ENCODE measurements around the gene HOMER2. TPM values are rescaled to one million over a fixed set of nuclear protein-coding genes. Genes with fewer than 3 reads are reported as not detected.
A peak's percentile ranks its signal among the peaks of the same experiment; 100 is the strongest.

The HOMER2 gene
- total and polyA plus RNA-seq, 9 of the 15 experiments (the other 6 are each of a cell fraction or from before 2014, with no cell fraction given) = 0.13 to 0.47 (median 0.29) TPM; not detected in 1

DNA sequence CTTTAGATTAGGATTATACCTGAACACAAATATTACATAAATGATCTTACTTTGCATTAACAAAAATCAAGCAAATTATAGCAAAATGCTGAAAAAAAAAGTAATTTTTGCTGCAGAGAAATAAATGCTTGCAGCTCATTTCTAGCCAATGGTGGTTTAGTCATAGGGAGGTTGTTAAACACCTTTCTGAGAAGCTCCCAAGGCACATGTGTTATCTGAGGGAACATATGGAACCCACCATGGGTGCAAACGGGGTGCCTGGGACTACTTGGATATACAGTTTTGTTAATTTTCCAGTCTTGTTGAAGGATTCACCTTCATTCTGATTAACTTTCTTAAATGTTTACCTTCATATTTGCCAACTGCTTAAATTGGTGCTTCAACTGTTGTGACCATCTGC lies 24.6 kb upstream of the HOMER2 start (continued):
- TF ChIP-seq, protein P1, sequence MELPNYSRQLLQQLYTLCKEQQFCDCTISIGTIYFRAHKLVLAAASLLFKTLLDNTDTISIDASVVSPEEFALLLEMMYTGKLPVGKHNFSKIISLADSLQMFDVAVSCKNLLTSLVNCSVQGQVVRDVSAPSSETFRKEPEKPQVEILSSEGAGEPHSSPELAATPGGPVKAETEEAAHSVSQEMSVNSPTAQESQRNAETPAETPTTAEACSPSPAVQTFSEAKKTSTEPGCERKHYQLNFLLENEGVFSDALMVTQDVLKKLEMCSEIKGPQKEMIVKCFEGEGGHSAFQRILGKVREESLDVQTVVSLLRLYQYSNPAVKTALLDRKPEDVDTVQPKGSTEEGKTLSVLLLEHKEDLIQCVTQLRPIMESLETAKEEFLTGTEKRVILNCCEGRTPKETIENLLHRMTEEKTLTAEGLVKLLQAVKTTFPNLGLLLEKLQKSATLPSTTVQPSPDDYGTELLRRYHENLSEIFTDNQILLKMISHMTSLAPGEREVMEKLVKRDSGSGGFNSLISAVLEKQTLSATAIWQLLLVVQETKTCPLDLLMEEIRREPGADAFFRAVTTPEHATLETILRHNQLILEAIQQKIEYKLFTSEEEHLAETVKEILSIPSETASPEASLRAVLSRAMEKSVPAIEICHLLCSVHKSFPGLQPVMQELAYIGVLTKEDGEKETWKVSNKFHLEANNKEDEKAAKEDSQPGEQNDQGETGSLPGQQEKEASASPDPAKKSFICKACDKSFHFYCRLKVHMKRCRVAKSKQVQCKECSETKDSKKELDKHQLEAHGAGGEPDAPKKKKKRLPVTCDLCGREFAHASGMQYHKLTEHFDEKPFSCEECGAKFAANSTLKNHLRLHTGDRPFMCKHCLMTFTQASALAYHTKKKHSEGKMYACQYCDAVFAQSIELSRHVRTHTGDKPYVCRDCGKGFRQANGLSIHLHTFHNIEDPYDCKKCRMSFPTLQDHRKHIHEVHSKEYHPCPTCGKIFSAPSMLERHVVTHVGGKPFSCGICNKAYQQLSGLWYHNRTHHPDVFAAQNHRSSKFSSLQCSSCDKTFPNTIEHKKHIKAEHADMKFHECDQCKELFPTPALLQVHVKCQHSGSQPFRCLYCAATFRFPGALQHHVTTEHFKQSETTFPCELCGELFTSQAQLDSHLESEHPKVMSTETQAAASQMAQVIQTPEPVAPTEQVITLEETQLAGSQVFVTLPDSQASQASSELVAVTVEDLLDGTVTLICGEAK (IDR thresholded peaks at IDR 0.05) = no peak
- TF ChIP-seq, protein P1 (CRISPR knock-in tag; IDR thresholded peaks at IDR 0.05) = no peak
- TF ChIP-seq ZNF263 (CRISPR knock-in tag; IDR thresholded peaks at IDR 0.05; ENCODE audit: borderline replicate concordance) (no peak), CXXC5 (CRISPR knock-in tag; IDR thresholded peaks at IDR 0.05) (no peak), ZNF79 (CRISPR knock-in tag; IDR thresholded peaks at IDR 0.05; ENCODE audit: low read depth) (no peak), TEAD4 (IDR thresholded peaks at IDR 0.05; ENCODE audit: low read length) (no peak), TEAD4 (CRISPR knock-in tag; IDR thresholded peaks at IDR 0.05; ENCODE audit: borderline replicate concordance) (no peak), CBFA2T2 (conservative IDR thresholded peaks at IDR 0.05) (0 out of 2 replicates have a peak, but pooled peaks have one; percentile 4)
- TF ChIP-seq, protein P2, sequence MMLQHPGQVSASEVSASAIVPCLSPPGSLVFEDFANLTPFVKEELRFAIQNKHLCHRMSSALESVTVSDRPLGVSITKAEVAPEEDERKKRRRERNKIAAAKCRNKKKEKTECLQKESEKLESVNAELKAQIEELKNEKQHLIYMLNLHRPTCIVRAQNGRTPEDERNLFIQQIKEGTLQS (IDR thresholded peaks at IDR 0.05) = peak; percentile 31; the same call in 1 of the 2 replicates
- TF ChIP-seq, protein P2 (CRISPR knock-in tag; conservative IDR thresholded peaks at IDR 0.05) = no peak
- TF ChIP-seq, protein P3, sequence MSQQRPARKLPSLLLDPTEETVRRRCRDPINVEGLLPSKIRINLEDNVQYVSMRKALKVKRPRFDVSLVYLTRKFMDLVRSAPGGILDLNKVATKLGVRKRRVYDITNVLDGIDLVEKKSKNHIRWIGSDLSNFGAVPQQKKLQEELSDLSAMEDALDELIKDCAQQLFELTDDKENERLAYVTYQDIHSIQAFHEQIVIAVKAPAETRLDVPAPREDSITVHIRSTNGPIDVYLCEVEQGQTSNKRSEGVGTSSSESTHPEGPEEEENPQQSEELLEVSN (IDR thresholded peaks at IDR 0.05; ENCODE audit: borderline replicate concordance in 1 of 2, extremely low read depth in 1 of 2, insufficient read depth in 1 of 2, insufficient read length in 1 of 2, low read depth in 1 of 2, low read length in 1 of 2, poor library complexity in 1 of 2, severe bottlenecking in 1 of 2) = no peak
- TF ChIP-seq, protein P4, sequence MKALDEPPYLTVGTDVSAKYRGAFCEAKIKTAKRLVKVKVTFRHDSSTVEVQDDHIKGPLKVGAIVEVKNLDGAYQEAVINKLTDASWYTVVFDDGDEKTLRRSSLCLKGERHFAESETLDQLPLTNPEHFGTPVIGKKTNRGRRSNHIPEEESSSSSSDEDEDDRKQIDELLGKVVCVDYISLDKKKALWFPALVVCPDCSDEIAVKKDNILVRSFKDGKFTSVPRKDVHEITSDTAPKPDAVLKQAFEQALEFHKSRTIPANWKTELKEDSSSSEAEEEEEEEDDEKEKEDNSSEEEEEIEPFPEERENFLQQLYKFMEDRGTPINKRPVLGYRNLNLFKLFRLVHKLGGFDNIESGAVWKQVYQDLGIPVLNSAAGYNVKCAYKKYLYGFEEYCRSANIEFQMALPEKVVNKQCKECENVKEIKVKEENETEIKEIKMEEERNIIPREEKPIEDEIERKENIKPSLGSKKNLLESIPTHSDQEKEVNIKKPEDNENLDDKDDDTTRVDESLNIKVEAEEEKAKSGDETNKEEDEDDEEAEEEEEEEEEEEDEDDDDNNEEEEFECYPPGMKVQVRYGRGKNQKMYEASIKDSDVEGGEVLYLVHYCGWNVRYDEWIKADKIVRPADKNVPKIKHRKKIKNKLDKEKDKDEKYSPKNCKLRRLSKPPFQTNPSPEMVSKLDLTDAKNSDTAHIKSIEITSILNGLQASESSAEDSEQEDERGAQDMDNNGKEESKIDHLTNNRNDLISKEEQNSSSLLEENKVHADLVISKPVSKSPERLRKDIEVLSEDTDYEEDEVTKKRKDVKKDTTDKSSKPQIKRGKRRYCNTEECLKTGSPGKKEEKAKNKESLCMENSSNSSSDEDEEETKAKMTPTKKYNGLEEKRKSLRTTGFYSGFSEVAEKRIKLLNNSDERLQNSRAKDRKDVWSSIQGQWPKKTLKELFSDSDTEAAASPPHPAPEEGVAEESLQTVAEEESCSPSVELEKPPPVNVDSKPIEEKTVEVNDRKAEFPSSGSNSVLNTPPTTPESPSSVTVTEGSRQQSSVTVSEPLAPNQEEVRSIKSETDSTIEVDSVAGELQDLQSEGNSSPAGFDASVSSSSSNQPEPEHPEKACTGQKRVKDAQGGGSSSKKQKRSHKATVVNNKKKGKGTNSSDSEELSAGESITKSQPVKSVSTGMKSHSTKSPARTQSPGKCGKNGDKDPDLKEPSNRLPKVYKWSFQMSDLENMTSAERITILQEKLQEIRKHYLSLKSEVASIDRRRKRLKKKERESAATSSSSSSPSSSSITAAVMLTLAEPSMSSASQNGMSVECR (CRISPR knock-in tag; IDR thresholded peaks at IDR 0.05) = no peak

Measured in K562 (cell line).